HCT116 (cell line): ENCODE results near the gene ZFHX3. TPM values are rescaled to one million over a fixed set of nuclear protein-coding genes. Genes with fewer than 3 reads are reported as not detected.

Source experiments
- ATAC-seq: fragments of 200-7000 bp; cut with Tn5 transposase; 2 replicates; pipeline ENCODE4 v1.9.1; 2020; ENCODE audit warnings: mild to moderate bottlenecking, moderate library complexity
- BruUV-seq: library from RNA; stranded (reverse); fragments of 400-500 nt; replicated peaks from 2 replicates; lab custom pipeline; 2021; lab: Mats Ljungman, UMichigan
- CTCF ChIA-PET: fragments of 300-600 bp; sonication (Branson Sonifier 250); formaldehyde crosslinking; loops from one replicate; lab custom pipeline; 2021; ENCODE audit warnings: antibody characterized with exemption; lab: Charles Lee
- POLR2A ChIA-PET: fragments of 300-600, 350-600 bp; sonication (Branson Sonifier 250); formaldehyde crosslinking; loops from one replicate; lab custom pipeline; 2021; ENCODE audit warnings: antibody characterized with exemption; lab: Charles Lee
- RAD21 ChIA-PET, 2 experiments: fragments of 300-600 bp; sonication (Branson Sonifier 250); formaldehyde crosslinking; loops; one replicate each; lab custom pipeline; 2023; ENCODE audit warnings: low total read pairs in 2 of 2; ENCODE audit not compliant: uncharacterized antibody in 2 of 2, unreplicated experiment in 2 of 2, low non-redundant PET in 1 of 2; lab: Charles Lee
- DNase-seq: peaks from one replicate; pipeline ENCODE4 v3.0.0-alpha.2; 2010; ENCODE audit warnings: low read depth, low spot score
- H2AFZ ChIP-seq: fragments of 200-600 bp; shearing (Covaris generic), sonication (generic); 2 replicates; pipeline ENCODE4 v1.6.1; 2017; ENCODE audit warnings: low read depth, mixed run types, mixed read lengths, antibody characterized with exemption, low read length; ENCODE audit not compliant: poor library complexity, severe bottlenecking
- H3K27ac ChIP-seq: 2 replicates; pipeline ENCODE4 v1.5.1; 2012; ENCODE audit warnings: low read depth, low read length
- H3K27me3 ChIP-seq: fragments of 200-600 bp; sonication (generic); 2 replicates; pipeline ENCODE4 v1.6.1; 2016; ENCODE audit warnings: mixed run types, low read length, mixed read lengths; ENCODE audit not compliant: insufficient read depth
- H3K36me3 ChIP-seq, 2 experiments: fragments of 200-500 bp in 1 of 2; fragments of 200-600 bp in 1 of 2; sonication (Bioruptor generic) in 1 of 2; sonication (generic) in 1 of 2; 2 replicates each; pipeline versions ENCODE4 v1.5.1 to v1.6.1; 2014 to 2016; ENCODE audit warnings: low read length in 2 of 2, inconsistent platforms in 1 of 2, mixed read lengths in 1 of 2, mixed run types in 1 of 2; ENCODE audit not compliant: insufficient read depth in 2 of 2, control insufficient read depth in 1 of 2
- H3K4me1 ChIP-seq, 2 experiments: fragments of 200-600 bp in 1 of 2; sonication (generic) in 1 of 2; 2 replicates each; pipeline versions ENCODE4 v1.5.1 to v1.6.1; 2012 to 2017; ENCODE audit warnings: low read length in 2 of 2, inconsistent platforms in 1 of 2, mild to moderate bottlenecking in 1 of 2, mixed read lengths in 1 of 2, mixed run types in 1 of 2, moderate library complexity in 1 of 2; ENCODE audit not compliant: insufficient read depth in 2 of 2, control insufficient read depth in 1 of 2
- H3K4me2 ChIP-seq: fragments of 200-600 bp; sonication (generic); 2 replicates; pipeline ENCODE4 v1.6.1; 2017; ENCODE audit warnings: mixed run types, low read length, mixed read lengths
- H3K4me3 ChIP-seq, 2 experiments: fragments of 200-600 bp in 1 of 2; sonication (generic) in 1 of 2; replicated peaks in 1 of 2; 2 replicates each; pipeline ENCODE4 v1.5.1; 2011 to 2016; ENCODE audit warnings: low read length in 2 of 2, control low read depth in 1 of 2, low read depth in 1 of 2, mild to moderate bottlenecking in 1 of 2, mixed read lengths in 1 of 2, mixed run types in 1 of 2
- H3K79me2 ChIP-seq: fragments of 200-600 bp; sonication (generic); 2 replicates; pipeline ENCODE4 v1.6.1; 2017; ENCODE audit warnings: mild to moderate bottlenecking, mixed run types, low read length, moderate library complexity, mixed read lengths; ENCODE audit not compliant: insufficient read depth
- H3K9ac ChIP-seq: fragments of 200-600 bp; sonication (generic); 2 replicates; pipeline ENCODE4 v1.6.1; 2016; ENCODE audit warnings: low read length, mixed read lengths
- H3K9me2 ChIP-seq: fragments of 200-600 bp; sonication (generic), shearing (Covaris generic); 2 replicates; pipeline ENCODE4 v1.6.1; 2017; ENCODE audit warnings: mixed run types, mild to moderate bottlenecking, moderate library complexity; ENCODE audit not compliant: insufficient read depth
- H3K9me3 ChIP-seq, 2 experiments: fragments of 200-500 bp in 1 of 2; fragments of 200-600 bp in 1 of 2; sonication (Bioruptor generic) in 1 of 2; sonication (generic) in 1 of 2; 2 replicates each; pipeline ENCODE4 v1.6.1; 2014 to 2017; ENCODE audit warnings: low read length in 2 of 2, mixed read lengths in 2 of 2, inconsistent platforms in 1 of 2, low read depth in 1 of 2, mild to moderate bottlenecking in 1 of 2, mixed run types in 1 of 2, moderate library complexity in 1 of 2; ENCODE audit not compliant: control insufficient read depth in 1 of 2, insufficient read depth in 1 of 2
- H4K20me1 ChIP-seq: fragments of 200-600 bp; sonication (generic), shearing (Covaris generic); 2 replicates; pipeline ENCODE4 v1.6.1; 2017; ENCODE audit warnings: mixed run types, mild to moderate bottlenecking, moderate library complexity; ENCODE audit not compliant: insufficient read depth
- CEBPB ChIP-seq: IDR thresholded peaks from 2 replicates; pipeline ENCODE4 v1.6.1; 2012; ENCODE audit warnings: low read depth
- ELF1 ChIP-seq: IDR thresholded peaks from 2 replicates; pipeline ENCODE4 v1.6.1; 2012; ENCODE audit warnings: low read depth, borderline replicate concordance
- EZH2phosphoT487 ChIP-seq: fragments of 200-600 bp; IDR thresholded peaks from 2 replicates; pipeline ENCODE4 v1.6.1; 2018; ENCODE audit warnings: antibody characterized with exemption, borderline replicate concordance
- FOSL1 ChIP-seq: IDR thresholded peaks from 2 replicates; pipeline ENCODE4 v1.6.1; 2012; ENCODE audit warnings: low read depth
- MAX ChIP-seq: IDR thresholded peaks from 2 replicates; pipeline ENCODE4 v1.6.1; 2012
- POLR2A ChIP-seq: IDR thresholded peaks from 2 replicates; pipeline ENCODE4 v1.7.0; 2011; ENCODE audit warnings: borderline replicate concordance; ENCODE audit not compliant: insufficient read depth, insufficient read length; ENCODE audit errors: extremely low read depth
- POLR2AphosphoS5 ChIP-seq: IDR thresholded peaks from 2 replicates; pipeline ENCODE4 v1.6.1; 2011; ENCODE audit warnings: mild to moderate bottlenecking, low read depth, low read length, moderate library complexity
- RAD21 ChIP-seq: IDR thresholded peaks from 2 replicates; pipeline ENCODE4 v1.6.1; 2012; ENCODE audit warnings: low read depth, mild to moderate bottlenecking
- SIN3A ChIP-seq: IDR thresholded peaks from 2 replicates; pipeline ENCODE4 v1.6.1; 2012; ENCODE audit warnings: low read depth
- SP1 ChIP-seq: IDR thresholded peaks from 2 replicates; pipeline ENCODE4 v1.6.1; 2012; ENCODE audit warnings: low read depth
- SRF ChIP-seq: IDR thresholded peaks from 2 replicates; pipeline ENCODE4 v1.6.1; 2012; ENCODE audit warnings: low read depth
- TCF7L2 ChIP-seq: IDR thresholded peaks from 2 replicates; pipeline ENCODE4 v1.7.0; 2011; ENCODE audit warnings: borderline replicate concordance, inconsistent platforms; ENCODE audit not compliant: insufficient read depth, insufficient read length; ENCODE audit errors: extremely low read depth
- YY1 ChIP-seq: IDR thresholded peaks from 2 replicates; pipeline ENCODE4 v1.6.1; 2011; ENCODE audit warnings: low read length, low read depth, moderate library complexity, mild to moderate bottlenecking; ENCODE audit not compliant: insufficient replicate concordance; ENCODE audit errors: extremely low read depth
- ZBTB33 ChIP-seq: IDR thresholded peaks from 2 replicates; pipeline ENCODE4 v1.6.1; 2011; ENCODE audit warnings: mild to moderate bottlenecking, low read length, moderate library complexity; ENCODE audit not compliant: insufficient replicate concordance; ENCODE audit errors: extremely low read depth
- ZFX ChIP-seq: fragments of 450-650 bp; IDR thresholded peaks from 2 replicates; pipeline ENCODE4 v1.6.1; 2017
- ZNF274 ChIP-seq: fragments of 200-500 bp; sonication (Bioruptor generic); IDR thresholded peaks from 2 replicates; pipeline ENCODE4 v1.6.1; 2014; ENCODE audit warnings: mild to moderate bottlenecking, low read depth, low read length, inconsistent platforms
- intact Hi-C: fragments of 100-400 bp; cut with micrococcal nuclease; formaldehyde crosslinking; loops from 2 replicates; pipeline ENCODE4 v1.10.0; 2022
- total RNA-seq: library from RNA; stranded (reverse); gene quantifications from one replicate; pipeline ENCODE4 v1.2.1, GENCODE V29; 2021; ENCODE audit not compliant: unreplicated experiment
- TF ChIP-seq, protein P1 (sequence below): IDR thresholded peaks from 2 replicates; pipeline ENCODE4 v1.6.1; 2012; ENCODE audit warnings: low read depth

Gene ZFHX3
- total RNA-seq, 1 experiment from 2014 or later = 6.3 TPM

GRCh38 chr16:72992142-72992601 is 55.8 kb downstream of the ZFHX3 start:
- RAD21 ChIA-PET = no interaction called here
- no peaks in the 10 kb centered on the region for H3K9me3 ChIP-seq
- no peak overlapping the region for H3K4me3 ChIP-seq
- no TSS peak for BruUV-seq
- TF ChIP-seq SIN3A = no peak
- no peak for TF ChIP-seq ZBTB33
- no peak for TF ChIP-seq POLR2AphosphoS5
- no peak for TF ChIP-seq POLR2A
- no peak for TF ChIP-seq SRF
- TF ChIP-seq FOSL1 = no peak
- TF ChIP-seq, protein P1, sequence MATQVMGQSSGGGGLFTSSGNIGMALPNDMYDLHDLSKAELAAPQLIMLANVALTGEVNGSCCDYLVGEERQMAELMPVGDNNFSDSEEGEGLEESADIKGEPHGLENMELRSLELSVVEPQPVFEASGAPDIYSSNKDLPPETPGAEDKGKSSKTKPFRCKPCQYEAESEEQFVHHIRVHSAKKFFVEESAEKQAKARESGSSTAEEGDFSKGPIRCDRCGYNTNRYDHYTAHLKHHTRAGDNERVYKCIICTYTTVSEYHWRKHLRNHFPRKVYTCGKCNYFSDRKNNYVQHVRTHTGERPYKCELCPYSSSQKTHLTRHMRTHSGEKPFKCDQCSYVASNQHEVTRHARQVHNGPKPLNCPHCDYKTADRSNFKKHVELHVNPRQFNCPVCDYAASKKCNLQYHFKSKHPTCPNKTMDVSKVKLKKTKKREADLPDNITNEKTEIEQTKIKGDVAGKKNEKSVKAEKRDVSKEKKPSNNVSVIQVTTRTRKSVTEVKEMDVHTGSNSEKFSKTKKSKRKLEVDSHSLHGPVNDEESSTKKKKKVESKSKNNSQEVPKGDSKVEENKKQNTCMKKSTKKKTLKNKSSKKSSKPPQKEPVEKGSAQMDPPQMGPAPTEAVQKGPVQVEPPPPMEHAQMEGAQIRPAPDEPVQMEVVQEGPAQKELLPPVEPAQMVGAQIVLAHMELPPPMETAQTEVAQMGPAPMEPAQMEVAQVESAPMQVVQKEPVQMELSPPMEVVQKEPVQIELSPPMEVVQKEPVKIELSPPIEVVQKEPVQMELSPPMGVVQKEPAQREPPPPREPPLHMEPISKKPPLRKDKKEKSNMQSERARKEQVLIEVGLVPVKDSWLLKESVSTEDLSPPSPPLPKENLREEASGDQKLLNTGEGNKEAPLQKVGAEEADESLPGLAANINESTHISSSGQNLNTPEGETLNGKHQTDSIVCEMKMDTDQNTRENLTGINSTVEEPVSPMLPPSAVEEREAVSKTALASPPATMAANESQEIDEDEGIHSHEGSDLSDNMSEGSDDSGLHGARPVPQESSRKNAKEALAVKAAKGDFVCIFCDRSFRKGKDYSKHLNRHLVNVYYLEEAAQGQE = no peak
- no peak for TF ChIP-seq MAX
- TF ChIP-seq ELF1 = no peak
- TF ChIP-seq SP1 = no peak
- no peak for TF ChIP-seq RAD21
- no peak for TF ChIP-seq CEBPB
- TF ChIP-seq ZFX = no peak
- TF ChIP-seq TCF7L2 = no peak
- no peak for TF ChIP-seq EZH2phosphoT487
- no peak for TF ChIP-seq ZNF274
- TF ChIP-seq YY1 = no peak
- TF ChIP-seq, all 23 proteins: peak for 0
- ChIA-PET CTCF (no interaction called here), POLR2A (no interaction called here)
- H3K36me3 ChIP-seq = no peaks in the 10 kb centered on the region
- ATAC-seq = no peak
- DNase-seq = no peak
- no peak overlapping the region for H3K4me2 ChIP-seq
- H4K20me1 ChIP-seq = 0 out of 2 replicates have a peak, but pooled peaks cover 2% of the 10 kb centered on the region
- no peaks in the 10 kb centered on the region for H3K9me2 ChIP-seq
- H3K27me3 ChIP-seq = no peaks in the 10 kb centered on the region
- intact Hi-C loops = no loop called here
- H3K27ac ChIP-seq = no peak overlapping the region
- no peak overlapping the region for H3K9ac ChIP-seq
- peaks cover 17% of the 10 kb centered on the region for H3K79me2 ChIP-seq
- peaks cover 22 to 25% of the 10 kb centered on the region in 2 experiments for H3K4me1 ChIP-seq
- no peak overlapping the region for H2AFZ ChIP-seq
